SU-DHL-6 (cell line): ENCODE measurements around the gene IRX4.

Experiments used
- H2AFZ ChIP-seq: fragments of 200-600 bp; sonication (generic); 2 replicates; pipeline ENCODE4 v1.6.1; 2014; ENCODE audit warnings: low read depth, mild to moderate bottlenecking, moderate library complexity, mixed read lengths, antibody characterized with exemption, low read length; ENCODE audit not compliant: severe bottlenecking
- H3F3A ChIP-seq: fragments of 200-600 bp; shearing (Covaris generic); 2 replicates; pipeline ENCODE4 v1.6.0; 2016; ENCODE audit warnings: antibody characterized with exemption, mild to moderate bottlenecking; ENCODE audit not compliant: insufficient read depth
- H3K27ac ChIP-seq: fragments of 200-600 bp; sonication (generic); 2 replicates; pipeline ENCODE4 v1.5.1; 2016; ENCODE audit warnings: low read depth, mild to moderate bottlenecking, low read length, moderate library complexity, mixed read lengths
- H3K27me3 ChIP-seq: fragments of 200-600 bp; sonication (generic), shearing (Covaris generic); 2 replicates; pipeline ENCODE4 v1.6.0; 2014; ENCODE audit warnings: mild to moderate bottlenecking, low read length
- H3K36me3 ChIP-seq: fragments of 200-600 bp; sonication (generic); 2 replicates; pipeline ENCODE4 v1.6.1; 2014; ENCODE audit warnings: mild to moderate bottlenecking, low read length, mixed read lengths
- H3K4me2 ChIP-seq: fragments of 300-600, 200-600 bp; shearing (Covaris generic), sonication (generic); 2 replicates; pipeline ENCODE4 v1.6.0; 2014; ENCODE audit warnings: low read length, low read depth, mild to moderate bottlenecking; ENCODE audit not compliant: poor library complexity, severe bottlenecking
- H3K4me3 ChIP-seq: fragments of 200-600 bp; sonication (generic); 2 replicates; pipeline ENCODE4 v1.5.1; 2014; ENCODE audit warnings: antibody characterized with exemption, low read length, mild to moderate bottlenecking, mixed read lengths; ENCODE audit not compliant: insufficient read depth, poor library complexity, severe bottlenecking
- H3K79me2 ChIP-seq: fragments of 200-600 bp; sonication (generic); 2 replicates; pipeline ENCODE4 v1.6.1; 2014; ENCODE audit warnings: mild to moderate bottlenecking, low read length, moderate library complexity; ENCODE audit not compliant: insufficient read depth
- H3K9ac ChIP-seq: fragments of 200-600 bp; sonication (generic); 2 replicates; pipeline ENCODE4 v1.7.0; 2014; ENCODE audit warnings: mild to moderate bottlenecking, low read length
- H3K9me2 ChIP-seq: fragments of 200-600 bp; sonication (generic); replicated peaks from 2 replicates; pipeline ENCODE4 v1.6.1; 2014; ENCODE audit warnings: low read length; ENCODE audit not compliant: insufficient read depth
- H3K9me3 ChIP-seq: fragments of 200-600 bp; sonication (generic); 2 replicates; pipeline ENCODE4 v1.6.1; 2014; ENCODE audit warnings: low read length, mixed read lengths; ENCODE audit not compliant: insufficient read depth
- H4K20me1 ChIP-seq: fragments of 200-600 bp; sonication (generic); 2 replicates; pipeline ENCODE4 v1.6.1; 2014; ENCODE audit warnings: low read depth, mild to moderate bottlenecking, antibody characterized with exemption, low read length, moderate library complexity, mixed read lengths
- CTCF ChIP-seq: fragments of 200-600 bp; sonication (generic); IDR thresholded peaks from one replicate; pipeline ENCODE4 v1.5.1; 2017; ENCODE audit warnings: antibody characterized with exemption, mild to moderate bottlenecking, low read length, moderate library complexity; ENCODE audit not compliant: insufficient read depth, poor library complexity, severe bottlenecking
- EZH2phosphoT487 ChIP-seq: fragments of 200-600 bp; sonication (generic), shearing (Covaris generic); conservative IDR thresholded peaks from 2 replicates; pipeline ENCODE4 v1.6.1; 2018; ENCODE audit warnings: mild to moderate bottlenecking, antibody characterized with exemption, low read length, moderate library complexity, mixed read lengths

Gene IRX4

GRCh38 chr5:1836891-1837880 is 45.5 kb downstream of the IRX4 start:
- TF ChIP-seq CTCF (no peak), EZH2phosphoT487 (no peak)
- Histone ChIP-seq H3K4me2 (no peak overlapping the region), H3K4me3 (no peak overlapping the region), H4K20me1 (no peaks in the 10 kb centered on the region), H3K27me3 (no peaks in the 10 kb centered on the region), H3K27ac (no peak overlapping the region), H2AFZ (no peak overlapping the region), H3K79me2 (no peaks in the 10 kb centered on the region), H3K9ac (no peak overlapping the region), H3F3A (no peaks in the 10 kb centered on the region), H3K36me3 (no peaks in the 10 kb centered on the region), H3K9me2 (no peaks in the 10 kb centered on the region), H3K9me3 (no peaks in the 10 kb centered on the region)

GRCh38 chr5:1836176-1836890 is 46.4 kb downstream of the IRX4 start:
- Histone ChIP-seq H3K4me2 (no peak overlapping the region), H2AFZ (no peak overlapping the region), H3K9me2 (no peaks in the 10 kb centered on the region), H3K36me3 (no peaks in the 10 kb centered on the region), H3K27me3 (no peaks in the 10 kb centered on the region), H3K4me3 (no peak overlapping the region), H3K79me2 (no peaks in the 10 kb centered on the region), H3F3A (no peaks in the 10 kb centered on the region), H3K27ac (no peak overlapping the region), H3K9ac (no peak overlapping the region), H4K20me1 (no peaks in the 10 kb centered on the region), H3K9me3 (no peaks in the 10 kb centered on the region)
- no peak for TF ChIP-seq EZH2phosphoT487
- TF ChIP-seq CTCF, result no peak

- Histone ChIP-seq H3K9me3 (no peaks in the 10 kb centered on the region), H4K20me1 (no peaks in the 10 kb centered on the region), H3K9me2 (no peaks in the 10 kb centered on the region), H3K4me2 (no peak overlapping the region), H3K79me2 (no peaks in the 10 kb centered on the region), H3K27ac (no peak overlapping the region), H3F3A (no peaks in the 10 kb centered on the region), H2AFZ (no peak overlapping the region), H3K4me3 (no peak overlapping the region), H3K27me3 (no peaks in the 10 kb centered on the region), H3K36me3 (no peaks in the 10 kb centered on the region), H3K9ac (no peak overlapping the region)
- TF ChIP-seq EZH2phosphoT487 (no peak), CTCF (no peak)
These were observed 47.3 kb downstream of the IRX4 start for GRCh38 chr5:1835431-1835830.
